GM23338 (cell line): ENCODE results near the gene INPP5A. TPM values are rescaled to one million over a fixed set of nuclear protein-coding genes. Genes with fewer than 3 reads are reported as not detected.

Experiments used
- ATAC-seq: fragments of 200-7000 bp; cut with Tn5 transposase; 3 replicates; pipeline ENCODE4 v1.9.1; 2020
- DNase-seq: peaks from one replicate; pipeline ENCODE4 v3.0.0-alpha.2; 2015; ENCODE audit warnings: low spot score
- H2AFZ ChIP-seq: fragments of 200-600 bp; sonication (generic); 2 replicates; pipeline ENCODE4 v1.8.0; 2016; ENCODE audit warnings: antibody characterized with exemption, mild to moderate bottlenecking, moderate library complexity
- H3F3A ChIP-seq: fragments of 200-600 bp; sonication (generic); replicated peaks from 2 replicates; pipeline ENCODE4 v1.8.0; 2017; ENCODE audit warnings: antibody characterized with exemption, mixed run types, low read depth
- H3K27ac ChIP-seq: fragments of 200-600 bp; sonication (generic); 2 replicates; pipeline ENCODE4 v1.6.1; 2016; ENCODE audit warnings: low read depth
- H3K27me3 ChIP-seq: fragments of 200-600 bp; sonication (generic); 2 replicates; pipeline ENCODE4 v1.8.0; 2016; ENCODE audit warnings: mild to moderate bottlenecking, mixed run types, moderate library complexity; ENCODE audit not compliant: insufficient read depth
- H3K36me3 ChIP-seq: fragments of 200-600 bp; sonication (generic); 2 replicates; pipeline ENCODE4 v1.8.0; 2016; ENCODE audit warnings: mild to moderate bottlenecking; ENCODE audit not compliant: insufficient read depth
- H3K4me1 ChIP-seq: fragments of 200-600 bp; sonication (generic); 2 replicates; pipeline ENCODE4 v1.8.0; 2016; ENCODE audit warnings: mild to moderate bottlenecking, moderate library complexity; ENCODE audit not compliant: insufficient read depth
- H3K4me2 ChIP-seq: fragments of 200-600 bp; sonication (generic); 2 replicates; pipeline ENCODE4 v1.7.1; 2017; ENCODE audit warnings: mixed run types
- H3K4me3 ChIP-seq: fragments of 200-600 bp; sonication (generic); 2 replicates; pipeline ENCODE4 v1.6.1; 2016; ENCODE audit warnings: mixed run types
- H3K79me2 ChIP-seq: fragments of 200-600 bp; sonication (generic); replicated peaks from 2 replicates; pipeline ENCODE4 v1.8.0; 2017; ENCODE audit warnings: mild to moderate bottlenecking; ENCODE audit not compliant: insufficient read depth
- H3K9me2 ChIP-seq: fragments of 200-600 bp; sonication (generic); 2 replicates; pipeline ENCODE4 v1.8.0; 2017; ENCODE audit not compliant: insufficient read depth
- H4K20me1 ChIP-seq: fragments of 200-600 bp; sonication (generic); replicated peaks from 2 replicates; pipeline ENCODE4 v1.8.0; 2017; ENCODE audit warnings: mild to moderate bottlenecking; ENCODE audit not compliant: insufficient read depth
- H3K27ac Mint-ChIP-seq: 2 replicates; pipeline ENCODE4 v1.8.0; 2020; ENCODE audit warnings: inconsistent platforms, mild to moderate bottlenecking, moderate library complexity, mixed read lengths
- H3K27me3 Mint-ChIP-seq: 3 replicates; pipeline ENCODE4 v1.8.0; 2022; ENCODE audit warnings: low read depth, mild to moderate bottlenecking, moderate library complexity, mixed read lengths, inconsistent platforms; ENCODE audit not compliant: insufficient read depth, poor library complexity
- H3K36me3 Mint-ChIP-seq: 3 replicates; pipeline ENCODE4 v1.8.0; 2021; ENCODE audit warnings: low read depth, mild to moderate bottlenecking, inconsistent platforms, moderate library complexity, mixed read lengths
- H3K4me1 Mint-ChIP-seq: 3 replicates; pipeline ENCODE4 v1.8.0; 2020; ENCODE audit warnings: mild to moderate bottlenecking, inconsistent platforms, mixed read lengths
- H3K4me3 Mint-ChIP-seq: 3 replicates; pipeline ENCODE4 v1.8.0; 2021; ENCODE audit warnings: moderate library complexity, mild to moderate bottlenecking, inconsistent platforms, mixed read lengths
- H3K9me3 Mint-ChIP-seq: 3 replicates; pipeline ENCODE4 v1.8.0; 2020; ENCODE audit warnings: moderate library complexity, mild to moderate bottlenecking, inconsistent platforms, mixed read lengths
- CTCF ChIP-seq, 2 experiments: fragments of 200-600 bp in 1 of 2; sonication (generic) in 1 of 2; conservative IDR thresholded peaks; 2 replicates each; pipeline versions ENCODE4 v1.5.1 to v1.6.1; 2016 to 2017; ENCODE audit warnings: antibody characterized with exemption in 2 of 2, low read depth in 2 of 2, mild to moderate bottlenecking in 2 of 2, moderate library complexity in 1 of 2
- ETS1 ChIP-seq: IDR thresholded peaks from 2 replicates; pipeline ENCODE4 v1.6.1; 2016; ENCODE audit warnings: antibody characterized with exemption
- EZH2 ChIP-seq: fragments of 200-600 bp; sonication (generic); IDR thresholded peaks from one replicate; pipeline ENCODE4 v1.8.0; 2017; ENCODE audit warnings: antibody characterized with exemption, mild to moderate bottlenecking, low read depth; ENCODE audit not compliant: unreplicated experiment
- EZH2phosphoT487 ChIP-seq: fragments of 200-600 bp; sonication (generic); IDR thresholded peaks from one replicate; pipeline ENCODE4 v1.8.1; 2018; ENCODE audit warnings: antibody characterized with exemption; ENCODE audit not compliant: unreplicated experiment
- NANOG ChIP-seq: IDR thresholded peaks from 2 replicates; pipeline ENCODE4 v1.6.1; 2016; ENCODE audit warnings: antibody characterized with exemption, borderline replicate concordance
- POLR2AphosphoS5 ChIP-seq: IDR thresholded peaks from 2 replicates; pipeline ENCODE4 v1.6.1; 2016; ENCODE audit warnings: antibody characterized with exemption, low read depth
- STAT1 ChIP-seq: IDR thresholded peaks from one replicate; pipeline ENCODE4 v1.6.1; 2016; ENCODE audit warnings: antibody characterized with exemption; ENCODE audit not compliant: unreplicated experiment
- ZNF114 ChIP-seq: fragments of 250-450 bp; sonication (Bioruptor Pico); IDR thresholded peaks from 2 replicates; pipeline ENCODE4 v1.5.0; 2020; ENCODE audit warnings: mild to moderate bottlenecking, moderate library complexity
- ZNF331 ChIP-seq: fragments of 250-450 bp; sonication (Bioruptor Pico); IDR thresholded peaks from 2 replicates; pipeline ENCODE4 v1.5.0; 2020; ENCODE audit warnings: low read depth, mild to moderate bottlenecking, moderate library complexity
- ZNF462 ChIP-seq: fragments of 250-450 bp; sonication (Bioruptor Pico); IDR thresholded peaks from 2 replicates; pipeline ENCODE4 v1.5.0; 2020; ENCODE audit warnings: mild to moderate bottlenecking, moderate library complexity
- polyA plus RNA-seq: library from polyadenylated mRNA; unstranded; fragments of >200 nt; fragmentation: Nextera tagmentation; extraction: Ambion mirVana; gene quantifications from 2 replicates; pipeline ENCODE4 v1.2.1, GENCODE V29; 2016
- total RNA-seq: library from RNA; depleted of rRNA; stranded (reverse); fragments of >200 nt; shearing (Covaris generic); gene quantifications from 2 replicates; pipeline ENCODE4 v1.2.3, GENCODE V29; 2014

INPP5A gene
- total and polyA plus RNA-seq, 2 experiments from 2014 or later, result 5.9 to 40.6 TPM

- ATAC-seq, result no peak
- Histone ChIP-seq H2AFZ (no peak overlapping the region), H4K20me1 (peaks cover 8% of the 10 kb centered on the region), H3K9me2 (no peaks in the 10 kb centered on the region), H3F3A (no peaks in the 10 kb centered on the region), H3K36me3 (no peaks in the 10 kb centered on the region), H3K4me2 (no peak overlapping the region), H3K4me1 (peaks cover 7% of the 10 kb centered on the region; the same call in 1 of the 2 replicates), H3K27me3 (peaks cover 14% of the 10 kb centered on the region), H3K4me3 (no peak overlapping the region), H3K27ac (no peak overlapping the region), H3K79me2 (peaks cover 7% of the 10 kb centered on the region)
- Mint-ChIP-seq H3K4me1 (peaks cover 26% of the 10 kb centered on the region), H3K36me3 (no peaks in the 10 kb centered on the region), H3K27ac (peak overlapping the region; percentile 56; the same call in 1 of the 2 replicates), H3K9me3 (peaks cover 11% of the 10 kb centered on the region; the same call in 1 of the 3 replicates), H3K27me3 (peaks cover 17% of the 10 kb centered on the region), H3K4me3 (no peak overlapping the region; the same call in 2 of the 3 replicates)
- DNase-seq, result no peak
- no peak for TF ChIP-seq STAT1
Measured at GRCh38 chr10:132534391-132535064, 3.1 kb upstream of the INPP5A start.

- H3K4me3 ChIP-seq, result no peak overlapping the region
- no peak overlapping the region for H3K27ac Mint-ChIP-seq
- no peaks in the 10 kb centered on the region for H3K9me2 ChIP-seq
- no peak overlapping the region for H2AFZ ChIP-seq
- peaks cover 11% of the 10 kb centered on the region for H3K27me3 ChIP-seq
- peaks cover 8% of the 10 kb centered on the region; the same call in 1 of the 2 replicates for H3K4me1 ChIP-seq
- no peak for ATAC-seq
- H3K9me3 Mint-ChIP-seq, result peaks cover 11% of the 10 kb centered on the region; the same call in 1 of the 3 replicates
- DNase-seq, result no peak
- H3K36me3 ChIP-seq, result no peaks in the 10 kb centered on the region
- H3F3A ChIP-seq, result no peaks in the 10 kb centered on the region
- H3K27me3 Mint-ChIP-seq, result peaks cover 17% of the 10 kb centered on the region
- no peak overlapping the region for H3K27ac ChIP-seq
- H3K4me2 ChIP-seq, result no peak overlapping the region
- H3K4me1 Mint-ChIP-seq, result peaks cover 30% of the 10 kb centered on the region
- peaks cover 12% of the 10 kb centered on the region for H3K79me2 ChIP-seq
- H3K36me3 Mint-ChIP-seq, result no peaks in the 10 kb centered on the region
- H4K20me1 ChIP-seq, result peaks cover 9% of the 10 kb centered on the region
- 0 out of 3 replicates have a peak overlapping the region, but pooled peaks have one; percentile 3 for H3K4me3 Mint-ChIP-seq
- TF ChIP-seq ZNF462 (no peak), EZH2 (no peak), EZH2phosphoT487 (no peak), ZNF114 (CRISPR knock-in tag) (no peak), ETS1 (no peak), NANOG (no peak), CTCF (conservative IDR thresholded peaks at IDR 0.05; ENCODE audit: low read depth in 2 of 2) (no peak), ZNF331 (no peak), STAT1 (no peak), POLR2AphosphoS5 (no peak)
Measured at GRCh38 chr10:132535065-132535651, 2.4 kb upstream of the INPP5A start.
